ENCODE data around the gene APOL4. TPM values are rescaled to one million over a fixed set of nuclear protein-coding genes. Genes with fewer than 3 reads are reported as not detected.
A peak's percentile ranks its signal among the peaks of the same experiment; 100 is the strongest.

The APOL4 gene
- total and polyA plus RNA-seq, 12 donors = 1.2 to 10.0 (median 3.6) TPM; not detected in 1

DNA sequence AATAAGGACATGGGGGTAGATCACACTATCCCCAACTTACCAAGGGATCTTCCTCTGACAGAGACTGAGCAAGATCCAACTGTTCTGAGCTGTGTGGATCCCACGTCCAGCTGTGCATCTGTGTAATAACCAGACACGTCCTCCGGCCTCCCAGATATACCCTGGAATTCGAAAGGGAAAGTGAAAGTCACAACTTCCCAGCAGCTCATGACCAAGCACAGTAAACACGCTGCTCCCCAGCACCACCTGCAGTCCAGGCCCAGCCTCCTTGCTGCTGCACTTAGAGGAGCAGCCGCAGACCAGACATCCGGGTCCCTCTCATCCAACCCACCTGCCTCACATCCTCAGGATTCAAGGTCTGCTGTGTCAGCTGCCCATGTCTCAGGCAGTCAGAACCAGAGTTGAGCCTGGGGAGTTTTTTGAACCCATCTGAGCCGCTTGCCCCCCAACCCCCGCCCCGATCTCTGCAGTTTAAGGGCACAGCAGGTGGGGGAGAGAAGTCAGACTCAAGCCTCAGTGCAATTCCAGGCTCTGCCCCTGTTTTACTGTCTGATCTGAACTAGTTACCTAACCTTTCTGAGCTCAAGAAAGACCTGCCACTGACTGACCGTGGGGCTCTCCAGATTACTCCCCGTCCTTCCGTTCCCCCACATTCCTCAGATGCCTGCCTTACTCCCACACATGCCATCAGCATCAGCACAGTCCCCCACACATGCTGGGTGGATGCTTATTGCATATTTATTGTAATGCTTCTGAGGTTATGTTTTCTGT is 38.0 kb upstream of the APOL4 start, which contains the start of gene APOL2:
APOL2 (minus strand) TSS at position 127 of the 771 bp plus-strand sequence. CDS start 6,365 bp downstream, outside the sequence.
- H3K4me3 ChIP-seq = peak within 1 kb of the TSS; percentile 14 to 80 (median 43)
- H3K4me1 ChIP-seq (replicated peaks in 1 of 2) = peaks cover 19 to 35% of the 10 kb centered on the region in 2 donors
- H3K36me3 ChIP-seq (replicated peaks in 1 of 2) = no peaks in the 10 kb centered on the region
- H3K27me3 ChIP-seq = no peaks in the 10 kb centered on the region
- H3K9me3 ChIP-seq (replicated peaks in 1 of 3) = no peaks in the 10 kb centered on the region
- peak within 1 kb of the TSS; percentile 78 to 95 (median 85) for H3K27ac ChIP-seq
- intact Hi-C loops (cut with DNase I) = no loop called here
- WGBS, 4 donors = 6 to 26% (median 10%) methylated on average over 9 to 13 of the region's 13 CpGs
- TF ChIP-seq POLR2A (IDR thresholded peaks at IDR 0.05) (peak; percentile 78 to 91), CTCF (IDR thresholded peaks at IDR 0.05) (peak; percentile 39 to 71 (median 64))
- DNase-seq = peak; percentile 88 to 98 (median 94)

GRCh38 chr22:36239150-36239400 is 37.5 kb upstream of the APOL4 start:
- intact Hi-C loops (cut with DNase I) = no loop called here
- peak in 1 of 7 donors; percentile 61 for DNase-seq

DNA sequence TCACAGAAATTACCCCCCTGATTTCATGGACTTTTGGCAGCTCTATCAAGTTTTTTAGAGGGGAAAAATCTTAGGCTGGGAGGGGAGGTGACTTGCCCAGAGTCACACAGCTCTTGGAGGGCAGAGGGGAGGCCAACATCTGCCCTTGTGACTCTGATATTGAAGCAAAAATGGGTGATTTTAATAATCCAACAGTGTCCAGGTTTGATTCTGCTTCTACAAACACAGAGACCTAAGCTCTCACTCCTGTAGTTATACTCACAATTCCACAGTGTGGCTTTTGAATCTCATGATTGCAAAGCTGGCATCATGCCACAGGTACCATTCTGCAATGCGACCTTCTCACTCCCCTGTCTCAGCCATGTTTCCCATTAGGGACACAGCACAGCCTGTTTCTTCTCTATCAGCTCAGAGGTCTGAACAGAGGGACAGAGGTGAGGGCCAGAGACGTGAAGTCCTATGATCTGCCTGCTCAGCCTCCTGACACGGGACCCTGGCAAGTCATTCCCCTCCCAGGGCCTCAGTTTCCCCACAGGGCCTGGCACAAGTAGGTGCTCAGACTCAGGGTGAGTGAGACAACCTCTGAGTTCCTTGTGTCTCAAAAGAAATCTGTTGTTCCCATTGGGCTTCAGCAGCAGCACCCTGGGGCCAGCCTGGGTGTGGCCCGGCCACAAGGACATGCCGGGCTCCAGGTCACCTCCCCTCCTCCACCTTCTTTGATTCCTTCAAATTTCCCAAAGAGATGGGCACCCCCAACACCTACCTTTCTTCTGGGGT is 37.0 kb upstream of the APOL4 start:
- TF ChIP-seq POLR2A (IDR thresholded peaks at IDR 0.05) = no peak
- TF ChIP-seq CTCF (IDR thresholded peaks at IDR 0.05) = no peak
- 0 to 3% (median 1%) methylated on average over 3 to 5 of the region's 5 CpGs for WGBS, 4 donors
- peaks cover 19 to 36% of the 10 kb centered on the region in 2 donors for H3K4me1 ChIP-seq (replicated peaks in 1 of 2)
- no peaks in the 10 kb centered on the region for H3K9me3 ChIP-seq (replicated peaks in 1 of 3)
- peak overlapping the region; percentile 14 to 80 (median 43) for H3K4me3 ChIP-seq
- H3K27ac ChIP-seq = peak overlapping the region; percentile 78 to 95 (median 85)
- intact Hi-C loops (cut with DNase I) = no loop called here
- DNase-seq = peak in 6 of 7 donors; percentile 37 to 73 (median 54)
- no peaks in the 10 kb centered on the region for H3K27me3 ChIP-seq
- peaks cover 0 to 1% of the 10 kb centered on the region in 2 donors for H3K36me3 ChIP-seq (replicated peaks in 1 of 2)

More at GRCh38 chr22:36239150-36239400, 37.5 kb upstream of the APOL4 start:
- Histone ChIP-seq H3K4me3 (peak overlapping the region; percentile 14 to 80 (median 43)), H3K27me3 (no peaks in the 10 kb centered on the region), H3K4me1 (replicated peaks in 1 of 2) (peaks cover 19 to 36% of the 10 kb centered on the region in 2 donors), H3K27ac (peak overlapping the region; percentile 78 to 95 (median 85)), H3K9me3 (replicated peaks in 1 of 3) (no peaks in the 10 kb centered on the region), H3K36me3 (replicated peaks in 1 of 2) (no peaks in the 10 kb centered on the region)
- WGBS, 4 donors = 0% methylated on average over 3 to 4 of the region's 4 CpGs
- TF ChIP-seq POLR2A (IDR thresholded peaks at IDR 0.05) = no peak
- no peak for TF ChIP-seq CTCF (IDR thresholded peaks at IDR 0.05)
